SJSA1 (cell line): ENCODE measurements around the gene SMC5. TPM values are rescaled to one million over a fixed set of nuclear protein-coding genes. Genes with fewer than 3 reads are reported as not detected.
"Not testable (repeated sequence)": the region's sequence is repeated elsewhere in the genome, so short reads cannot be mapped to it uniquely, and the experiment has no call there.

Experiments
- DNase-seq, 2 experiments: peaks; one replicate each; pipeline ENCODE4 v3.0.0-alpha.2; 2015 to 2020; ENCODE audit warnings: low spot score in 2 of 2, low read depth in 1 of 2
- H3K27ac ChIP-seq: fragments of 250-450 bp; sonication (Bioruptor Pico); 2 replicates; pipeline ENCODE4 v1.5.1; 2020; ENCODE audit warnings: mild to moderate bottlenecking, moderate library complexity
- H3K27me3 ChIP-seq: fragments of 250-450 bp; sonication (Bioruptor Pico); replicated peaks from 2 replicates; pipeline ENCODE4 v1.5.1; 2020; ENCODE audit warnings: mild to moderate bottlenecking, moderate library complexity
- H3K36me3 ChIP-seq: fragments of 250-450 bp; sonication (Bioruptor Pico); 2 replicates; pipeline ENCODE4 v1.5.1; 2020; ENCODE audit warnings: mild to moderate bottlenecking
- H3K4me1 ChIP-seq: fragments of 250-450 bp; sonication (Bioruptor Pico); replicated peaks from 2 replicates; pipeline ENCODE4 v1.6.1; 2021; ENCODE audit warnings: mild to moderate bottlenecking
- H3K4me3 ChIP-seq: fragments of 250-450 bp; sonication (Bioruptor Pico); 2 replicates; pipeline ENCODE4 v1.5.1; 2020; ENCODE audit warnings: mild to moderate bottlenecking
- H3K9me3 ChIP-seq: fragments of 250-450 bp; sonication (Bioruptor Pico); replicated peaks from 2 replicates; pipeline ENCODE4 v1.5.1; 2020; ENCODE audit warnings: mild to moderate bottlenecking
- total RNA-seq: library from RNA; depleted of rRNA; stranded (reverse); fragments of >200 nt; shearing (Covaris generic); gene quantifications from 2 replicates; pipeline ENCODE4 v1.2.3, GENCODE V29; 2014

Gene SMC5
- total RNA-seq, 1 experiment from 2014 or later, result 30.2 TPM

DNA sequence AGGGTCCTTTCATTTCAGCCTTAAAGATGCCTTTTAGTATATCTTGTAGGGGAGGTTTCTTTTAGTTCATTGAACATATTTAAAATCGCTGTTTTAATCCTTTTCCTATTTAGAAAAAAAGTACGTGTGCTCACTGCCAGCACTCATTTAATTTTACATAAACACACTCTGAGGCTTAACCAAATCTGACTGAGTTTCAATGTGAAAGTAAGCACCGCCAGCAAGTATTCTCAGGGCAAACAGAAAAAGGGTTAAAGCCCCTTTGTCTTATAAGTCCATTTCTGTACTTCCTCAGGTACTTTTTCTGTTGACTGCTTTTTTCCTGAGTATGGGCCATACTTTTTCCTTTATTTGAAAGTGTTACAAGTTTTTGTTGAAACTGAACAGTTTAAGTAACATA, 31.8 kb downstream of the SMC5 start:
- DNase-seq, result no peak
- Histone ChIP-seq H3K4me3 (no peak overlapping the region), H3K36me3 (peaks cover 89% of the 10 kb centered on the region), H3K27me3 (no peaks in the 10 kb centered on the region), H3K9me3 (peaks cover 6% of the 10 kb centered on the region; the same call in 1 of the 2 replicates), H3K27ac (peak overlapping the region; percentile 27; the same call in 1 of the 2 replicates), H3K4me1 (peaks cover 14% of the 10 kb centered on the region)

DNA sequence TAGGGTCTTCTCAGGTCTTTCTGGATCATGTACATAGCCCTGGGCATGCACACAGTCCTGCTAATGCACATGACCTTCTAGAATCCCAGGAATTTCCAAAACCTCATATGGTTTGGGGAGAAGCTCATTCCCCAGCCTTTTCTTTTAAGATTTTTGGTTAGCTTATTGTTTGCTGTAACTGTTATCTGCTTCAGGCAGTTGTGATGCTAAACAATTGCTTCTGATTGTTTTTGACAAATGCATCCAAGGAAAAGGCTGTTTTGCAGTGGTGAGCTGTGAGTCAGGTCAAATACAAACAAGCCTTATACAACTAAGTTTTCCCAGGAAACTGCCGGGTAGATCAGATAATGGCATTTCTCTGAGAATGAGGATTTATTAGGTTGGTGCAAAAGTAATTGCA, 32.7 kb downstream of the SMC5 start:
- DNase-seq, result peak in 1 of 2 experiments; percentile 35
- Histone ChIP-seq H3K9me3 (peaks cover 6% of the 10 kb centered on the region; the same call in 1 of the 2 replicates), H3K36me3 (peaks cover 88% of the 10 kb centered on the region), H3K4me1 (peaks cover 14% of the 10 kb centered on the region), H3K27ac (peak overlapping the region; percentile 27), H3K4me3 (no peak overlapping the region), H3K27me3 (no peaks in the 10 kb centered on the region)

DNA sequence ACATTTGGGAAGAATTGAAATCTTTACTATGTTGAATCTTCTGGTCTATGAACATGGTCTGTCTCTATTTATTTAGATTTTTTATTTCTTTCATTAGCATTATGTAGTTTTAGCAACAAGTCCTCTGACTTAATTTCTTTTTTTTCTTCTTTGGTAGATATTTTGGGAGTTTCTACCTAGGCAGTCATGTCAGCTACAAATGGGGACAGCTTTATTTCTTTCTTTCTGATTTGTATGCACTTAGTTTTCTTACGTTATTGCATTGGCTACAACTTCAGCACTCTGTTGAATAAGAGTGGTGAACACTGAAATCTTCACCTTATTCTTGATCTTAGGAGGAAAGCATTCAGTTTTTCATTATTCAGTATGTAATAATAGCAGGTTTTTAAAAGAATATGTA, 33.5 kb downstream of the SMC5 start:
- Histone ChIP-seq H3K4me1 (peaks cover 22% of the 10 kb centered on the region), H3K27me3 (no peaks in the 10 kb centered on the region), H3K9me3 (peaks cover 6% of the 10 kb centered on the region; the same call in 1 of the 2 replicates), H3K27ac (no peak overlapping the region), H3K36me3 (peaks cover 80% of the 10 kb centered on the region), H3K4me3 (no peak overlapping the region)
- DNase-seq, result no peak

DNA sequence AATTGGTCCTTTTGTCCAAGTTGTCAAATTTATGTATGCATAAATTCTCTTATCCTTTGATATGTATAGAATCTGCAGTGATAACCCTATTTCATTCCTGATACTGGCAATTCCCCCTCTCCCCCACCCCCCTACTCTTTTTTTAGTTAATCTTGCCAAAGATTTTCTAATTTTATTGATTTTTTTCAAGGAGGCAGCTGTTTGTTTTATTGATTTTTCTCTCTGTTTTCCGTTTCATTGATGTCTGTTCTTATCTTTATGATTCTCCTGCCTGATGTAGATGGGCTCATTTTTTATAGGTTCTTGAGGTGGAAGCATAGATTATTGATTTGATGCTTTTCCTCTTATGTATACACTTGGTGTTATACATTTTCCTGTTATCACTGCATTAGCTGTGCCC, 34.4 kb downstream of the SMC5 start:
- H3K36me3 ChIP-seq, result peaks cover 80% of the 10 kb centered on the region
- no peak overlapping the region for H3K4me3 ChIP-seq
- H3K4me1 ChIP-seq, result peaks cover 30% of the 10 kb centered on the region
- no peak for DNase-seq
- H3K27me3 ChIP-seq, result no peaks in the 10 kb centered on the region
- H3K9me3 ChIP-seq, result peaks cover 6% of the 10 kb centered on the region; the same call in 1 of the 2 replicates
- H3K27ac ChIP-seq, result no peak overlapping the region

DNA sequence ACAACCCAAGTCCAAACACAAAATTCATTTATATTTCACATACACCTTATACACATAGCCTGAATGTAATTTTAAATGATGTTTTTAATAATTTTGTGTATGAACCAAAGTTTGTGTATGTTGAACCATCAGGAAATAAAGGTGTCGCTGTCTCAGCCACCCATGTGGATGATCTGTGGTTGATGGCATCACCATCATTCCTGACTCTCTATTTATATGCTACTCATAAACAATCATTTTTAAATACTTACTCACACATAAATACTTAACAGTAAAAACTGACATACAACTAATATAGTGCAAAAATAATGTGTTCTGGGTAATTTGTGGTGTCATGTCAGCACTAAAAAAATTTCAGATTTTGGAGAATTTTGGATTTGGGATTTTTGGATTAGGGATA, 38.4 kb downstream of the SMC5 start:
- Histone ChIP-seq H3K36me3 (peaks cover 78% of the 10 kb centered on the region), H3K27ac (peak overlapping the region; percentile 37), H3K4me3 (no peak overlapping the region), H3K9me3 (no peaks in the 10 kb centered on the region), H3K4me1 (peaks cover 16% of the 10 kb centered on the region), H3K27me3 (no peaks in the 10 kb centered on the region)
- peak in 1 of 2 experiments; percentile 43 for DNase-seq

DNA sequence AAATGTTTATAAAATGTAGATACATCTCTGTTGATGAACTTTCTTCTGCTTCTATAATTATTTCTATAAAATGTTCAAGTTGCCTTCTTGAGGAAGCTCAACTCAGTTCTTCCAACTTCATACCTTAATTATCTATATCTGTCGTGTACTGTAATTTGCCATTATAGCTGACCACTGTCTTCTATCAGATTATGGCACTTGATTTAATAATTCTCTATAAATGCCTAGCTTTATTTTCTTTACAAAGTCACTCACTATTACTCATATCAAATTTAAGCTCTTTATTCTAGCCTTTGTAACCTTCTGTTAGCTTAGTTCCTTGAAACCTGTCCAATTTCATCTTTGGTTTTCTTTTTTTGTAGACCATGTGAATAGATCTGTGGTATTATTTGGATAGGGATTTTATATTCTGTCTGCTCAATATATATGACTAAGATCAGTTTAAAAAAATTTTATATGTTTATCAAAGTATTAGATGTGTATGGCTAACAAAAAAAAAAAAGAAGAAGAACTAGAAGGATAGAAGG, 39.5 kb downstream of the SMC5 start:
- DNase-seq, result no peak
- Histone ChIP-seq H3K4me1 (peaks cover 16% of the 10 kb centered on the region), H3K27me3 (no peaks in the 10 kb centered on the region), H3K9me3 (no peaks in the 10 kb centered on the region), H3K27ac (peak overlapping the region; percentile 37; the same call in 1 of the 2 replicates), H3K36me3 (peaks cover 71% of the 10 kb centered on the region), H3K4me3 (no peak overlapping the region)

DNA sequence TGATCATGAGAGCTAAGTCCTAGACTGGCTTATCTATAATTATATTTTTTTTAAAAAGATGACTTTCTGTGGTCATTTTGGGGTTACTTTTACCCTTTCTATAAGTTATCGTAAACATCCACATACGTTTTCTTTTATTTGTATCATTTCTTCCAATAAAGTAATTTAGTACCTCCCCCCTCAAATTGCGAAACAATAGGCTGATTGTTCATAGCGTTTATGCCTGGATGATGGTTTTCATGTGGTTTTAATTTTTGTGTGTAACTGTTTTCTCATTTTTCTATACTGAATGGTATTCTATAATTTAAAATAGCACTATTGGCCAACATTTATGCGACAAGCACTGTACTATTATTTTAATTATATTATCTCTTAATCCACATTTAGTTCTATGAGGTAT, 44.5 kb downstream of the SMC5 start:
- H3K4me3 ChIP-seq, result no peak overlapping the region

DNA sequence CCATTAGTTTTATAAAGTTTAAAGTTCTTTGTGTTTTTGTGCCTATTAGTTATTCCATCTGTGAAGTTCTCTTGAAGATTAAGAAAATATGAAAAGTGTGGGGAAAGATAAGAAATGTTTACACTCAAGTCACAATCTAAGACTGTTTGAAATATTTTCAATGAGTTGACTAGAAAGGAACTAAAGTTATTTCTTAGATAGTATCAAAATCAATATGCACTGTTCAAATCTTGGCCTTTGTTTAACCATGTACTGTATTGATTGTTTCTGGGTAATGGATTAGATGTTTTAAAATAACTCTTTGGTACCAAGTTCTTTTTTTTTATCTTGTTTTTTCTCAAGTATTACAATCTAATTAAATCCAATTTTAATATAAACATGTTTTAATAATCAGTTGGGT, 46.0 kb downstream of the SMC5 start:
- no peak overlapping the region for H3K4me3 ChIP-seq
- H3K36me3 ChIP-seq, result peaks cover 61% of the 10 kb centered on the region
- H3K9me3 ChIP-seq, result no peaks in the 10 kb centered on the region
- no peak for DNase-seq
- no peak overlapping the region for H3K27ac ChIP-seq
- H3K27me3 ChIP-seq, result no peaks in the 10 kb centered on the region
- no peaks in the 10 kb centered on the region for H3K4me1 ChIP-seq

More for the DNA sequence above, 44.5 kb downstream of the SMC5 start:
- Histone ChIP-seq H3K4me1 (no peaks in the 10 kb centered on the region), H3K27me3 (no peaks in the 10 kb centered on the region), H3K9me3 (no peaks in the 10 kb centered on the region), H3K27ac (no peak overlapping the region), H3K36me3 (peaks cover 64% of the 10 kb centered on the region)
- no peak for DNase-seq

DNA sequence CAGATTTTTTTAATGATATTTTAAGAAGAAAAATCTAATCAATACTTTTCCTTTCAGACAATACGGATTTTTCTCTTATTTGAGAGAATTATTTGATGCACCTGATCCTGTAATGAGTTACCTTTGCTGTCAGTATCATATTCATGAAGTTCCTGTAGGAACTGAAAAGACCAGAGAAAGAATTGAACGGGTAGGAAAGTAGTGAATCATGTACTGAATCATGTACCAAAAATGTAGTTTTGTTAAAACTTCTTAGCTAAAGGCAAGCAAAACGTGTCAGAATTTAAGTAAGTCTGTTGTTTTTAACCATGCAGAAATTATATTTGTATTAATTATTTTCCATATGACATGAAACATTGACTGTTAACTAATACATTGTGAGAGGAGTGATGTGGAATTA, 56.6 kb downstream of the SMC5 start:
- H3K27me3 ChIP-seq, result no peaks in the 10 kb centered on the region
- no peaks in the 10 kb centered on the region for H3K9me3 ChIP-seq
- no peak overlapping the region for H3K27ac ChIP-seq
- no peak overlapping the region for H3K4me3 ChIP-seq
- DNase-seq, result no peak
- peaks cover 66% of the 10 kb centered on the region for H3K36me3 ChIP-seq
- H3K4me1 ChIP-seq, result no peaks in the 10 kb centered on the region

DNA sequence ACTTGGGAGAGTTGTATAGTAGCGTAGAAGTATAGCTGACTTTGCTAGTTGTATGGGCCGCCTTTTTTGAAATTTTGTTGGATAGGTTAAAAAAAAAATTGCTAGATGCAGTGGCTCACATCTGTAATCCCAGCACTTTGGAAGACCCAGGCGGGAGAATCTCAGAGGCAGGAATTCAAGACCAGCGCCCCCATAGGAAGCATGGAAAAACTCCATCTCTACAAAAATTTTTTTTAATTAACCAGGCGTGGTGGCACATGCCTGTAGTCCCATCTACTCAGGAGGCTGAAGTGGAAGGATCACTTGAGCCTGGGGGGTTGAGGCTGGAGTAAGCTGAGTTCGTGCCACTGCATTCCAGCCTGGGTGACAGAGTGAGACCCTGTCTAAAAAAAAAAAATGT, 59.2 kb downstream of the SMC5 start:
- Histone ChIP-seq H3K36me3 (peaks cover 73% of the 10 kb centered on the region), H3K4me3 (no peak overlapping the region), H3K4me1 (no peaks in the 10 kb centered on the region), H3K27ac (no peak overlapping the region), H3K9me3 (no peaks in the 10 kb centered on the region), H3K27me3 (no peaks in the 10 kb centered on the region)
- no peak for DNase-seq

DNA sequence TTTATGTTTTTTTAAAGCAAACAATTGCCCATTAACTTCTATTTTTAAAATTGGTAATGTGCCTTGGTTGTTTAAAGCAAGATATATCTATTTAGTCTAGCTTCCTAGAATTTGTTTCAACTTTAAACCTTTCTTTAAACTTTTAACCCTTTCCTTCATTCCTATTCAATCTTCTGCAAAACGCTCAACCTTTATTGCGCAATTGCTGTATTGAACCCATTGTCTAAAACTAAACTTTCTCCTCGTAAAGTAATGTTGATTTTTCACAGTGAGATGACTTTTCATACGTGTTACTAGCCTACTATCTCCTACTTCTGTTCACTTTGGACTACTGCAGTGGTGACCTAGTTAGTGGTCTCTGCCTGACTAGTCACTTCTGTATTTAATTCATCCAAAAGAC, 63.3 kb downstream of the SMC5 start:
- Histone ChIP-seq H3K27me3 (no peaks in the 10 kb centered on the region), H3K4me3 (no peak overlapping the region), H3K4me1 (no peaks in the 10 kb centered on the region), H3K36me3 (peaks cover 73% of the 10 kb centered on the region), H3K9me3 (no peaks in the 10 kb centered on the region), H3K27ac (no peak overlapping the region)
- no peak for DNase-seq

DNA sequence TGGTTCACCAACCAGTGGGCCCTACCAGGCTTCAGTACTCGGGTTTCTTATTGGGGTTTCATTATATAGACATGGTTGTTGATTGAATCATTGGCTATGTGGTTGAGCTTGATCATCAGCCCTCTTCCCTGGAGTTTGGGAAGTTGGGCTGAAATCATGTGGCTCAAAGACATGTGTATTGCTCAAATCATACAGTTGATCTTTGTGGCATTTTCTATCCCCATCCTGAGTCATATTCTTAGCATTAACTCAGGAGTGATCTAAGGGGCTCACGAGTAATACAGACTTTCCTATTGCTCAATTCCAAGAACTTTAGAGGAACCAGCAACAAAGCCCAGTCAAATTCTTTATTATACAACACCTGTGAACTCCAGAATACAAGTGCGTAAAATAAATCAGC, 66.2 kb downstream of the SMC5 start:
- no peak overlapping the region for H3K27ac ChIP-seq
- no peaks in the 10 kb centered on the region for H3K27me3 ChIP-seq
- no peak for DNase-seq
- peaks cover 84% of the 10 kb centered on the region for H3K36me3 ChIP-seq
- no peaks in the 10 kb centered on the region for H3K9me3 ChIP-seq
- H3K4me3 ChIP-seq, result no peak overlapping the region
- H3K4me1 ChIP-seq, result no peaks in the 10 kb centered on the region

DNA sequence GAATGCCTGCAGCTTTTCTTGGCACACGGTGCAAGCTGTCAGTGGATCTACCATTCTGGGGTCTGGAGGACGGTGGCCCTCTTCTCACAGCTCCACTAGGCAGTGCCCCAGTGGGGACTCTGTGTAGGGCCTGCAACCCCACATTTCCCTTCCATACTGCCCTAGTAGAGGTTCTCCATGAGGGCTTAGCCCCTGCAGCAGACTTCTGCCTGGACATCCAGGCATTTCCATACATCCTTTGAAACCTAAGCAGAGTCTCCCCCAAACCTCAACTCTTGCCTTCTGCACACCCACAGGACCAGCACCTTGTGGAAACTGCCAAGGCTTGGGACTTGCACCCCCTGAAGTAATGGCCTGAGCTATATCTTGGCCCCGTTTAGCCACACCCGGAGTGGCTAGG, 69.8 kb downstream of the SMC5 start:
- H3K27ac ChIP-seq, H3K27me3 ChIP-seq: not testable (repeated sequence)

DNA sequence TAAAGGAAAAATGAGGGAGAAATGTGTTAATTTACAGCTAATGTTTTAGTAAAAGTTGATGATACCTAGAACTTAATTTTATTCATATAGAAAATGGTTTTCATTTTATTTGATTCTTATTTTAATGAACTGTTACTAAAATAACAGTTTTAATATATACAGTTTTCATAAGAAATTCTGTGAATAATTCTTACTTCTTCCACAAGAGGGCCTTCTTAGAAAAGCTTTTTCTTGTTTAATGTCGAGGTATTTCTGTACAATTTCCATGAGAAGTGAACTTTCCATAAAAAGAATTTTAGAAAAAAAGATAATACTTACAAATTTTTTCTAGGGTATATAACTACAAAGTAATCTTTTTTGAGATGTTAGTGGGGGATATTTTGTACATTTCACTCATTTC, 81.8 kb downstream of the SMC5 start:
- no peaks in the 10 kb centered on the region for H3K9me3 ChIP-seq
- peaks cover 14% of the 10 kb centered on the region for H3K36me3 ChIP-seq
- DNase-seq, result no peak
- no peaks in the 10 kb centered on the region for H3K27me3 ChIP-seq
- H3K27ac ChIP-seq, result no peak overlapping the region
- no peaks in the 10 kb centered on the region for H3K4me1 ChIP-seq
- H3K4me3 ChIP-seq, result no peak overlapping the region

More for the DNA sequence above, 69.8 kb downstream of the SMC5 start:
- not testable (repeated sequence) for H3K4me1 ChIP-seq, DNase-seq, H3K4me3 ChIP-seq, H3K9me3 ChIP-seq
- peaks cover 63% of the 10 kb centered on the region for H3K36me3 ChIP-seq

DNA sequence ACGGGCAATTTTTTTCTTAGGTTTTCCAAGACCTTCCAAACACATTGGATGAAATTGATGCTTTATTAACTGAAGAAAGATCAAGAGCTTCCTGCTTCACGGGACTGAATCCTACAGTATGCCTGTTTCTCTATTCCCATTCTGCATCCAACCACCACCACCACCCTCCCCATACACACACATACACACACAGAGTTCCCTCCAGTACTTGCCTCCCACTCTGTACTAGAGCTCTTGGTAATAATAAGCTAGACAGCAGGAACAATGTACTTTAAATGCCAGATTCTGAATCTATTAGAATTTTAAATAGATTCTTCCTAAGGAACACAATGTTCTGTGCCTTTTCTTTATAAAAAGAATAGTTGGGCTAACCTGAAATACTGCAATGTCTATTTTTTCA, 88.3 kb downstream of the SMC5 start:
- Histone ChIP-seq H3K27ac (no peak overlapping the region), H3K4me1 (no peaks in the 10 kb centered on the region), H3K27me3 (no peaks in the 10 kb centered on the region), H3K36me3 (peaks cover 62% of the 10 kb centered on the region), H3K9me3 (no peaks in the 10 kb centered on the region), H3K4me3 (no peak overlapping the region)
- DNase-seq, result no peak
